ENCODE data around the gene BMP6. TPM values are rescaled to one million over a fixed set of nuclear protein-coding genes. Genes with fewer than 3 reads are reported as not detected.

Gene BMP6
- total and polyA plus RNA-seq, 7 donors: 0.64 to 5.3 (median 2.2) TPM; not detected in 2

DNA sequence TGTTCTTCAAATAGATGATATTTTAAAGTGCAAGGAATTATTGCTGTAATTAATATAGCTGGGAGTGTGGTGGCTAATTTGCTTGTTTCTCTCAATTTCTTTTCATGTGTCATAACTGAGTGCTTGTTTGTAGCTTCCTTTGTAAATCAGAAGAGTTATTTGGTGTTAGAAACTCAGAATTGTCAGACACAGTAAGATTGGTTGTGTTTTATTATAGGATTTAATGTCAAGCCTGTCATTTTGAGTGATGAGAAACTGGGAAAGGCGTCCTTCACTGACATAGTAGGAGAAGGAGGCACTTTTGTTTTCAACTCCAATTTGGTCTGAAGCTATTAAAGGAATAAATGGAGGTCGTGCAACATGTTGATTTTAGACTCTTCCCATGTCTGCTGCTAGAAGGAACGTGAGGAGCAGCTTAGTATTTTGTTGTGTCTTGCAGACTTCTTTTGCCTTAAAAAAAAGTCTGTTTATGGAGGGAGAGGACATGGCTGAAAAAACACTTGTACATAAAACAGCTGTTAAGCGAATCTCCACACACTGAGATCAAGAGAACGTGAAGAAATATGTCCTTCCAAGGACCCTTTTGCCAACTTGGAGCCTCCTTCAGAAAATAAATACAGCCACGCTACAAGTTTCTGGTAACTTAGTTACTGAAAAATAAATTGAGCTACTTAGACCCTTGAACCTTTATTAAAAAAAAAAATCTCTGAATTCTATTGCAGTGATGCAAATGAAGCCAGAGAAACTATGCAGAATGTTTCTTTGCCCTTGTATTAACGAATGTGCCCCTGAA, 59.5 kb downstream of the BMP6 start:
- Histone ChIP-seq H3K36me3 (no peaks in the 10 kb centered on the region), H3K27ac (peak overlapping the region in 3 of 4 donors; percentile 55 to 72 (median 69)), H3K27me3 (no peaks in the 10 kb centered on the region), H3K4me1 (peaks cover 0 to 43% (median 32%) of the 10 kb centered on the region in 4 donors), H3K9me3 (no peaks in the 10 kb centered on the region), H3K4me3 (no peak overlapping the region)
- 53 to 65% methylated on average over 7 of the region's 7 CpGs for WGBS, 2 donors
- no peak for DNase-seq
- TF ChIP-seq POLR2A (IDR thresholded peaks at IDR 0.05): no peak
- peak in 3 of 4 donors; percentile 43 to 65 (median 55) for TF ChIP-seq POLR2AphosphoS5 (IDR thresholded peaks at IDR 0.05)
- intact Hi-C loops (cut with DNase I): no loop called here

DNA sequence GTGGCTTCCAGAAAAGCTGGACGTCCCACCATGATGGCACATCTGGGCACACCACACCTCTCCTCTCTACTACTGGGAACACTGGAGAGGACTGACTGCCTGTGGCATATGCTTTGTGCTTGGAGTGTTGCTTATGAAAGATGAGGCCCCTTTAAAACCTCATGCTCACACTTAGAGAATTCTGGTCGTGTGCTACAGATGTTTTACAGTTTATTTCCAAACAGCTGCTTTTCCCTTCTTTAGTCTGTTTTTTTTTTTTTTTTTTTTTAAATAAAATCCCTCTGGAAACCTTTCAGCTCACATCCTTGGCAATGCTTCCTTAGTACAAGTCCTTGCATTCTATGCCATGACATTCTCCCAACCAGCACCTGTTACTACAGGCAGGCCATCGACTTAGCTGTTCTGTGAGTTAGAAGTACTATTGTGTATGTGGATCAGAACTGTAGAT, 60.3 kb downstream of the BMP6 start:
- no peaks in the 10 kb centered on the region for H3K27me3 ChIP-seq
- DNase-seq: no peak
- H3K4me1 ChIP-seq: peaks cover 0 to 43% (median 32%) of the 10 kb centered on the region in 4 donors
- no peak for TF ChIP-seq POLR2AphosphoS5 (IDR thresholded peaks at IDR 0.05)
- no peak for TF ChIP-seq POLR2A (IDR thresholded peaks at IDR 0.05)
- TF ChIP-seq EP300 (IDR thresholded peaks at IDR 0.05): no peak
- TF ChIP-seq, protein P1, sequence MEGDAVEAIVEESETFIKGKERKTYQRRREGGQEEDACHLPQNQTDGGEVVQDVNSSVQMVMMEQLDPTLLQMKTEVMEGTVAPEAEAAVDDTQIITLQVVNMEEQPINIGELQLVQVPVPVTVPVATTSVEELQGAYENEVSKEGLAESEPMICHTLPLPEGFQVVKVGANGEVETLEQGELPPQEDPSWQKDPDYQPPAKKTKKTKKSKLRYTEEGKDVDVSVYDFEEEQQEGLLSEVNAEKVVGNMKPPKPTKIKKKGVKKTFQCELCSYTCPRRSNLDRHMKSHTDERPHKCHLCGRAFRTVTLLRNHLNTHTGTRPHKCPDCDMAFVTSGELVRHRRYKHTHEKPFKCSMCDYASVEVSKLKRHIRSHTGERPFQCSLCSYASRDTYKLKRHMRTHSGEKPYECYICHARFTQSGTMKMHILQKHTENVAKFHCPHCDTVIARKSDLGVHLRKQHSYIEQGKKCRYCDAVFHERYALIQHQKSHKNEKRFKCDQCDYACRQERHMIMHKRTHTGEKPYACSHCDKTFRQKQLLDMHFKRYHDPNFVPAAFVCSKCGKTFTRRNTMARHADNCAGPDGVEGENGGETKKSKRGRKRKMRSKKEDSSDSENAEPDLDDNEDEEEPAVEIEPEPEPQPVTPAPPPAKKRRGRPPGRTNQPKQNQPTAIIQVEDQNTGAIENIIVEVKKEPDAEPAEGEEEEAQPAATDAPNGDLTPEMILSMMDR (IDR thresholded peaks at IDR 0.05): no peak
- 55 to 64% methylated on average over 3 of the region's 3 CpGs for WGBS, 2 donors
- no peak overlapping the region for H3K4me3 ChIP-seq
- peak overlapping the region in 3 of 4 donors; percentile 55 to 72 (median 69) for H3K27ac ChIP-seq
- intact Hi-C loops (cut with DNase I): no loop called here
- H3K9me3 ChIP-seq: no peaks in the 10 kb centered on the region
- no peaks in the 10 kb centered on the region for H3K36me3 ChIP-seq

DNA sequence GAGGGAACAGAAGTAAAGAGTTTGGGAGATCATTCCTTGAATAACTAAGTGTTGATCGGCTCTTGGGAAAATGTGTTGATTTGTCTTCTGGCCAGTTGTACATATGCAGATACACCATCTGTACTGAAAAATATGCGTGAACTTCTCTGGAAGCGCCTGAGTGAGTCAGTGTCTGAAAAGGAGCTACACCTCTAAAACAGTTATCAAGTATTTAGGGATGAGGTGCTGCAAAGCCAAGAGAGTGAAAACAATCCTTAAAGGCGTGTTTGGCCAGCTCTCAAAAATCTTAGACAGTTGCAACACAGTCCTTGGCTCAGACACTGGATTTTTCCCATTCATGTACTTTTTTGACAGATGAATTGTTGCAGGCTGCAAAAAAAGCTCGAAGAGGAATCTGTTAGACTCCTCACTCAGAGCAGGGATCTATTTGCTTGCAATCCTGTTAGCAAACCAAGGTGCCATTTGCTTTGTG, 61.3 kb downstream of the BMP6 start:
- H3K27ac ChIP-seq: peak overlapping the region in 3 of 4 donors; percentile 55 to 72 (median 69)
- intact Hi-C loops (cut with DNase I): no loop called here
- DNase-seq: peak; percentile 75
- 69 to 74% methylated on average over 5 of the region's 5 CpGs for WGBS, 2 donors
- no peaks in the 10 kb centered on the region for H3K27me3 ChIP-seq
- no peak for TF ChIP-seq POLR2A (IDR thresholded peaks at IDR 0.05)
- no peak for TF ChIP-seq EP300 (IDR thresholded peaks at IDR 0.05)
- TF ChIP-seq POLR2AphosphoS5 (IDR thresholded peaks at IDR 0.05): peak; percentile 33 to 69 (median 55)
- H3K36me3 ChIP-seq: no peaks in the 10 kb centered on the region
- H3K9me3 ChIP-seq: no peaks in the 10 kb centered on the region
- H3K4me1 ChIP-seq: peaks cover 0 to 43% (median 32%) of the 10 kb centered on the region in 4 donors
- H3K4me3 ChIP-seq: no peak overlapping the region

DNA sequence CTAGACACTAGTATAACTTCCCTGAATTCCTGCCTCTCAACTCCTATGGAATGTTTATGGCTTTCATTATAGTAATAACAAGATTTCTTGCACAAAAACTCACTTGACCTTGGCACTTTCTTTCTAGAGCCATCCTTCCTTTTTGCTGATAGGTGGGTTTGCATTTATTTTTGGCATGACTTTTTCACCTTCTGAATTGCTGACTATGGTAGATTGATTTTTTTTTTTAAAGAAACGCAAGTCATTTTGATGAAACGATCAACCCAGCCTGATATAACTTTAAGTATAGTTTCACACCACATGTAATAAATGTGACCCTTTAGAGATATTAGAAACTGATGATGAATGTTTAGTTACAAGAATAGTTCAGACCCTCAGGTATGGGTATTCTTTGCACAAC, 61.8 kb downstream of the BMP6 start:
- 89 to 92% methylated on average over 2 of the region's 2 CpGs for WGBS, 2 donors
- Histone ChIP-seq H3K4me3 (no peak overlapping the region), H3K9me3 (no peaks in the 10 kb centered on the region), H3K27me3 (no peaks in the 10 kb centered on the region), H3K27ac (peak overlapping the region in 1 of 4 donors; percentile 72), H3K4me1 (peaks cover 0 to 43% (median 32%) of the 10 kb centered on the region in 4 donors), H3K36me3 (no peaks in the 10 kb centered on the region)
- no peak for TF ChIP-seq POLR2AphosphoS5 (IDR thresholded peaks at IDR 0.05)
- no peak for TF ChIP-seq POLR2A (IDR thresholded peaks at IDR 0.05)
- TF ChIP-seq, protein P1 (IDR thresholded peaks at IDR 0.05): no peak
- no peak for TF ChIP-seq EP300 (IDR thresholded peaks at IDR 0.05)
- no peak for DNase-seq
- intact Hi-C loops (cut with DNase I): no loop called here

DNA sequence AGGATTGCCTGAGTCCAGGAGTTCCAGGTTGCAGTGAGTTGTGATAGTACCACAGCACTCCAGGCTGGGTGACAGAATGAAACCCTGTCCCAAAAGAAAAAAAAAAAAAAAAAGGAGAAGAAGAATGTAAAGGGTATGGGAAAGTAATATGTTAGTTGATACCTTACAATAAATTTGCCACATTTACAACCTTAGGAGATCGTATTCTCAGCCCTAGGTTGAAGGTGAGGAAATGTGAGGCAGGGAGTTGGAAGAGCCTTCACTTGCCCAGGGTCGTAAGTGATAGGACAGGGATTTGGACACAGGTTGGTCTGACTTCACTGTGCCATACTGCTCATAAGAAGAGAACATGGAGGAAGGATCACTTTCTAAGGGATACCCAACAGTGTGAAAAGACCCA, 68.6 kb downstream of the BMP6 start:
- TF ChIP-seq, protein P1 (IDR thresholded peaks at IDR 0.05): no peak
- TF ChIP-seq POLR2AphosphoS5 (IDR thresholded peaks at IDR 0.05) (no peak), EP300 (IDR thresholded peaks at IDR 0.05) (no peak), POLR2A (IDR thresholded peaks at IDR 0.05) (no peak)
- intact Hi-C loops (cut with DNase I): no loop called here

More for the DNA sequence above, 68.6 kb downstream of the BMP6 start:
- H3K9me3 ChIP-seq: no peaks in the 10 kb centered on the region
- no peak overlapping the region for H3K4me3 ChIP-seq
- WGBS, 2 donors: 33 to 76% methylated on average over 2 of the region's 2 CpGs
- H3K27ac ChIP-seq: no peak overlapping the region
- H3K27me3 ChIP-seq: no peaks in the 10 kb centered on the region
- H3K36me3 ChIP-seq: no peaks in the 10 kb centered on the region
- DNase-seq: no peak
- no peaks in the 10 kb centered on the region for H3K4me1 ChIP-seq

Data from sigmoid colon (tissue), 7 donors.